ENCODE data around the gene CTDSPL. TPM values are rescaled to one million over a fixed set of nuclear protein-coding genes. Genes with fewer than 3 reads are reported as not detected.

The CTDSPL gene
- total RNA-seq, 2 experiments from 2014 or later, result 1.6 to 2.3 TPM

- peaks cover 32% of the 10 kb centered on the region for H3K4me1 Mint-ChIP-seq
Observed at GRCh38 chr3:37909067-37909911, 47.6 kb downstream of the CTDSPL start.

GRCh38 chr3:37910671-37911400, 49.2 kb downstream of the CTDSPL start:
- Mint-ChIP-seq H3K4me1 (peaks cover 30% of the 10 kb centered on the region), H3K27me3 (peaks cover 5% of the 10 kb centered on the region), H3K36me3 (no peaks in the 10 kb centered on the region), H3K9me3 (no peaks in the 10 kb centered on the region), H3K27ac (no peak overlapping the region), H3K4me3 (no peak overlapping the region)
- no peak for DNase-seq

More at GRCh38 chr3:37909067-37909911, 47.6 kb downstream of the CTDSPL start:
- Mint-ChIP-seq H3K27ac (no peak overlapping the region), H3K4me3 (no peak overlapping the region), H3K36me3 (no peaks in the 10 kb centered on the region), H3K9me3 (no peaks in the 10 kb centered on the region), H3K27me3 (peaks cover 9% of the 10 kb centered on the region)
- no peak for DNase-seq

GRCh38 chr3:37912052-37912733, 50.5 kb downstream of the CTDSPL start:
- H3K4me3 Mint-ChIP-seq, result no peak overlapping the region
- H3K36me3 Mint-ChIP-seq, result no peaks in the 10 kb centered on the region
- H3K4me1 Mint-ChIP-seq, result peaks cover 17% of the 10 kb centered on the region
- H3K27me3 Mint-ChIP-seq, result peaks cover 5% of the 10 kb centered on the region
- no peak for DNase-seq
- no peaks in the 10 kb centered on the region for H3K9me3 Mint-ChIP-seq
- no peak overlapping the region for H3K27ac Mint-ChIP-seq

DNA sequence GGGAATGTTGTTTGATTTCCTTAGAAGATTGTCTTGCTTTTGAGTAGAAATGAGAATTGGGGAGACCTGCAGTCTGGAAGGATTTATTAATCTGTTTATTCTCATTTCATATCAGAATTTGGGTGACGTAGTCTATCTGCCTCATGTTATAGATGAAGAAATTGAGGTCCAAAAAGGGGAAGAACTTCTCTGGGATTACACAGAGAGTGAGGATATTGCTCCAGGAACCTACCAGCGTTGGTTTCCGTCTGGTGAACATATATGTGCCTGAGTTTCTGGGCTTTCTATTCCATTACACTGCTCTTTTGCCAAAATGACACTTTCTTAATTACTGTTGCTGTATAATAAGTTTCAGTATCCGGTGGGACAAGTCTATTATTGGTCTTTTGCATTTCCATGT, 51.8 kb downstream of the CTDSPL start:
- peaks cover 5% of the 10 kb centered on the region for H3K27me3 Mint-ChIP-seq
- H3K36me3 Mint-ChIP-seq, result no peaks in the 10 kb centered on the region
- H3K4me1 Mint-ChIP-seq, result peaks cover 3% of the 10 kb centered on the region
- no peaks in the 10 kb centered on the region for H3K9me3 Mint-ChIP-seq
- no peak overlapping the region for H3K4me3 Mint-ChIP-seq
- no peak overlapping the region for H3K27ac Mint-ChIP-seq
- DNase-seq, result no peak

DNA sequence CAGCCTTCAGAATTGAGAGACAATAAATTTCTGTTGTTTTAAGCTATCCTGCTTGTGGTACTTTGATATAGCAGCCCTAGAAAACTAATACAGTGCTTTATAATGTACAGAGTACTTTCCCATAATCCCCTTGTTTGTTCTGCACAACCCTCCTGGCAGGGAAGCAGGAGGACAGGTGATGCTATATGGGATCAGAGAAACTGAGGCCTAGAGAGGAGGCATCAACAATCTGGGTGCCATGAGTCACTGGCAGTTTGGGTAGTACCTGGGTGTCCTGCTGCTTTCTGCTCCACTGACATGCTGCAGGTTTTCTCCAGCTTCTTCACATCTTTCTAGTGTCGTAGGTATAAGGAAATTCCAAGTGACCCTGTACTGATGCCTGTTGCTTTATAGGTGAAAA, 55.0 kb downstream of the CTDSPL start:
- Mint-ChIP-seq H3K9me3 (no peaks in the 10 kb centered on the region), H3K27ac (no peak overlapping the region), H3K4me3 (no peak overlapping the region), H3K4me1 (no peaks in the 10 kb centered on the region), H3K36me3 (no peaks in the 10 kb centered on the region), H3K27me3 (no peaks in the 10 kb centered on the region)
- DNase-seq, result no peak

GRCh38 chr3:37918627-37919026, 56.9 kb downstream of the CTDSPL start:
- H3K27me3 Mint-ChIP-seq, result no peaks in the 10 kb centered on the region
- no peaks in the 10 kb centered on the region for H3K36me3 Mint-ChIP-seq
- H3K4me3 Mint-ChIP-seq, result no peak overlapping the region
- DNase-seq, result no peak
- no peak overlapping the region for H3K27ac Mint-ChIP-seq
- H3K9me3 Mint-ChIP-seq, result no peaks in the 10 kb centered on the region
- H3K4me1 Mint-ChIP-seq, result peaks cover 3% of the 10 kb centered on the region

- DNase-seq, result no peak
- H3K36me3 Mint-ChIP-seq, result no peaks in the 10 kb centered on the region
- H3K4me1 Mint-ChIP-seq, result peaks cover 3% of the 10 kb centered on the region
- no peak overlapping the region for H3K4me3 Mint-ChIP-seq
- H3K27me3 Mint-ChIP-seq, result no peaks in the 10 kb centered on the region
- H3K27ac Mint-ChIP-seq, result no peak overlapping the region
- no peaks in the 10 kb centered on the region for H3K9me3 Mint-ChIP-seq
Observed at GRCh38 chr3:37920156-37920699, 58.5 kb downstream of the CTDSPL start.

DNA sequence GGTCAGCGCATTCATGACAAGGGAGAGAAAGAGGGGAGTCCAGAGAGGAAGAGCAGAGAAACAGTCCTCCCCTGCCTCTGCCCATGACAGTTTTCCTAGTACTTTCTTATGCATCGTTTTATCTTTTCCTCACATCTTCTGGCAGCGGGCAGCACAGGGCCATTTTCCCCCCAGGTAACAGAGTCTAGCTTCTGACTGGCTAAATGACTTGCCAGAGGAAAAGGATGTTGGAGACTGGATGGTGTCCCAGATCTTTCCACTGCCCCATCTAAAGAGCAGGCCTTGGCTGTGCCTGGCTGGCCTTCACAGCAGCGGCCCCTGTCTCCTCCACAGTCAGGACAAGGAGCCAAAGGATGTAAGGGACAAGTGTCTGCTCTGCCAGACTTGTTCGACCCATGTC, 59.3 kb downstream of the CTDSPL start:
- Mint-ChIP-seq H3K27ac (no peak overlapping the region), H3K4me1 (peaks cover 3% of the 10 kb centered on the region)

GRCh38 chr3:37922721-37923568, 61.3 kb downstream of the CTDSPL start:
- H3K36me3 Mint-ChIP-seq, result no peaks in the 10 kb centered on the region
- peaks cover 3% of the 10 kb centered on the region for H3K4me1 Mint-ChIP-seq
- H3K27me3 Mint-ChIP-seq, result no peaks in the 10 kb centered on the region
- no peak for DNase-seq
- no peak overlapping the region for H3K27ac Mint-ChIP-seq
- H3K9me3 Mint-ChIP-seq, result no peaks in the 10 kb centered on the region
- H3K4me3 Mint-ChIP-seq, result no peak overlapping the region

More for the DNA sequence above, 59.3 kb downstream of the CTDSPL start:
- Mint-ChIP-seq H3K4me3 (no peak overlapping the region), H3K9me3 (no peaks in the 10 kb centered on the region), H3K36me3 (no peaks in the 10 kb centered on the region), H3K27me3 (no peaks in the 10 kb centered on the region)
- DNase-seq, result no peak

DNA sequence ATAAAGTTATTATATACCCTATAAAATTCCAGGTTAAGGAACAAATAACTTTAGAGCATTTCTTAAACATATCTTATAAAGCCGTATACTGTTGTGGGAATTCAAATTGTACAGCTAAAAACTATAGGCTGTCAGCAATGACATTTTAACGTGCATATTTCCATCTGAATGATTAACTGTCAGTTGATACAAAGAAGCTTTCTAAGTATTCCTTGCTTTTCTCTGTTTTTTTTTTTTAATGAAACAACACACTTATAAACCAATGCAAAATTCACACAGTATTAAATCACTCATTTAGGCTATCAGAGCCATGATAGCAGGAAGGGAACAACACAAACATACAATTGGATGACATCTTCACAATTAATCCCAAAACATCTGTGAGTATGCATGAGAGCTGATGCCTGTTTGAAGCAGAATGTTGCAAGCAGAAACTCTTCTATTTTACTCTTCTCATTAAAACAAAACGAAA, 61.9 kb downstream of the CTDSPL start:
- Mint-ChIP-seq H3K4me3 (no peak overlapping the region), H3K27me3 (no peaks in the 10 kb centered on the region)

GRCh38 chr3:37924453-37924852, 62.8 kb downstream of the CTDSPL start:
- Mint-ChIP-seq H3K36me3 (no peaks in the 10 kb centered on the region), H3K9me3 (no peaks in the 10 kb centered on the region), H3K27me3 (no peaks in the 10 kb centered on the region), H3K27ac (no peak overlapping the region), H3K4me1 (peaks cover 3% of the 10 kb centered on the region), H3K4me3 (no peak overlapping the region)
- no peak for DNase-seq

More for the DNA sequence above, 61.9 kb downstream of the CTDSPL start:
- Mint-ChIP-seq H3K36me3 (no peaks in the 10 kb centered on the region), H3K9me3 (no peaks in the 10 kb centered on the region), H3K27ac (no peak overlapping the region), H3K4me1 (peaks cover 3% of the 10 kb centered on the region)
- DNase-seq, result no peak

DNA sequence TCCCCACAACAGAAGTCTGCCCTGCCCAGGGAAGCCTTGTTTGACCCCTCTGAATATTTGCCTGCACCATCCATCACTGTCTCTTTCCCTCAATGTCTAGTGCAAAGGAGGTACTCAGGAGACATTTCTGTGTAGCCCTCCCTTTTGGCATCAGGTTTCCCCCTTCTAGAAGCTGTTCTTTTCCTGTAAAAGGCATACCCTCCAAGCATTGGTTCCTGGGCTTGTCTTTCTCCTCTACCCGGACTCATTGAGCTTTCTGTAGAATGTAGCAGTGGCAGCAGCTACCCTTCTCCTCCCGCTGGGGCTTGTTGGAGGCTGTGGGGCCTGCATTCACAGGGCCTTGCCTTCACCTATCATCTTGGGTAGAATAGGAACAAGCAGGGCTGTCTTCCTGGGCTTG, 63.5 kb downstream of the CTDSPL start:
- Mint-ChIP-seq H3K4me1 (peaks cover 3% of the 10 kb centered on the region), H3K27ac (no peak overlapping the region), H3K36me3 (no peaks in the 10 kb centered on the region), H3K27me3 (no peaks in the 10 kb centered on the region), H3K9me3 (no peaks in the 10 kb centered on the region), H3K4me3 (no peak overlapping the region)
- DNase-seq, result no peak

GRCh38 chr3:37926611-37927010, 64.9 kb downstream of the CTDSPL start:
- Mint-ChIP-seq H3K27me3 (no peaks in the 10 kb centered on the region), H3K4me3 (no peak overlapping the region), H3K27ac (no peak overlapping the region), H3K4me1 (peaks cover 6% of the 10 kb centered on the region), H3K9me3 (no peaks in the 10 kb centered on the region), H3K36me3 (no peaks in the 10 kb centered on the region)
- no peak for DNase-seq

GRCh38 chr3:37930495-37930894, 68.8 kb downstream of the CTDSPL start:
- no peak overlapping the region for H3K4me3 Mint-ChIP-seq
- no peaks in the 10 kb centered on the region for H3K27me3 Mint-ChIP-seq
- no peak for DNase-seq
- H3K27ac Mint-ChIP-seq, result no peak overlapping the region
- H3K4me1 Mint-ChIP-seq, result peaks cover 3% of the 10 kb centered on the region
- H3K36me3 Mint-ChIP-seq, result no peaks in the 10 kb centered on the region
- H3K9me3 Mint-ChIP-seq, result no peaks in the 10 kb centered on the region

Data from activated naive CD8-positive, alpha-beta T cell treated with anti-CD3 and anti-CD28 coated beads for 36 hours (primary cell).